Activated CD4-positive, alpha-beta T cell treated with anti-CD3 and anti-CD28 coated beads, Interleukin-2, amount 10 ng/mL, durations not matched to agents 24 days and 14 days (primary cell): ENCODE results near the gene HDGFL1. TPM values are rescaled to one million over a fixed set of nuclear protein-coding genes. Genes with fewer than 3 reads are reported as not detected.

Source experiments
- DNase-seq: peaks from one replicate; pipeline ENCODE4 v3.0.0; 2022
- H3K27ac Mint-ChIP-seq: one replicate; pipeline ENCODE4 v1.8.0; 2022; ENCODE audit warnings: mild to moderate bottlenecking, mixed read lengths
- H3K27me3 Mint-ChIP-seq: one replicate; pipeline ENCODE4 v1.8.0; 2022; ENCODE audit warnings: mixed read lengths
- H3K36me3 Mint-ChIP-seq: one replicate; pipeline ENCODE4 v1.8.0; 2022; ENCODE audit warnings: low read depth, mild to moderate bottlenecking, mixed read lengths
- H3K4me1 Mint-ChIP-seq: one replicate; pipeline ENCODE4 v1.8.0; 2021; ENCODE audit warnings: mixed read lengths
- H3K4me3 Mint-ChIP-seq: one replicate; pipeline ENCODE4 v1.8.0; 2022; ENCODE audit warnings: mild to moderate bottlenecking, moderate library complexity, mixed read lengths
- H3K9me3 Mint-ChIP-seq: one replicate; pipeline ENCODE4 v1.8.0; 2021; ENCODE audit warnings: mixed read lengths
- intact Hi-C: fragments of 100-400 bp; cut with micrococcal nuclease; formaldehyde crosslinking; loops from one replicate; pipeline ENCODE4 v1.15.1; 2023
- total RNA-seq: library from RNA; stranded (reverse); gene quantifications from 2 replicates; pipeline ENCODE4 v1.2.3, GENCODE V29; 2022

Gene HDGFL1
- total RNA-seq, 1 donor from 2014 or later = not detected

GRCh38 chr6:22570185-22570551 lies 802 bp downstream of the HDGFL1 start:
- Mint-ChIP-seq H3K9me3 (no peaks in the 10 kb centered on the region), H3K36me3 (no peaks in the 10 kb centered on the region), H3K27me3 (no peaks in the 10 kb centered on the region), H3K27ac (no peak overlapping the region), H3K4me1 (no peaks in the 10 kb centered on the region), H3K4me3 (no peak overlapping the region)
- DNase-seq = no peak
- intact Hi-C loops = no loop called here

GRCh38 chr6:22575190-22575589 lies 5.8 kb downstream of the HDGFL1 start:
- Mint-ChIP-seq H3K27me3 (no peaks in the 10 kb centered on the region), H3K4me1 (no peaks in the 10 kb centered on the region), H3K4me3 (no peak overlapping the region), H3K27ac (no peak overlapping the region), H3K36me3 (no peaks in the 10 kb centered on the region), H3K9me3 (no peaks in the 10 kb centered on the region)
- no peak for DNase-seq
- intact Hi-C loops = no loop called here

DNA sequence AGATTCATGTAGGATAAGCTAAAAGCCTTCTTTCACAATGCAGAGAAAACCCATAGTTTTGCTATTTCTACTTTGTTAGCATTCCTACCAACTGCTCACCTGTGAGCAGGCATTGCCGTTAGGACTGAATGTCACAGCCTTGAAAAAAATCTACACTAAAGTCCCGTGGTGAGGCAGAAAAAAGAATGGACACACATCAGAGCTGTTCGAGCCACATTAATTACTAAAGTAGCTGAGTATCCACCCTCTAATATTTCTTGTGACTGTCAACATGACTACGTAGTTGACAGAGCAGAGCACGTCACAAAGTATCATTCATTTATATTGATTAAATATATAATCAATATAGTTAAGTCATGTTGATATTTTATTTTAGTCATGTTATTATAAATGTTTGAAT lies 10.1 kb downstream of the HDGFL1 start:
- Mint-ChIP-seq H3K9me3 (no peaks in the 10 kb centered on the region), H3K36me3 (no peaks in the 10 kb centered on the region), H3K4me1 (no peaks in the 10 kb centered on the region), H3K27me3 (no peaks in the 10 kb centered on the region), H3K4me3 (no peak overlapping the region), H3K27ac (no peak overlapping the region)
- no peak for DNase-seq
- intact Hi-C loops = no loop called here

- intact Hi-C loops = no loop called here
- Mint-ChIP-seq H3K4me1 (no peaks in the 10 kb centered on the region), H3K9me3 (no peaks in the 10 kb centered on the region), H3K4me3 (no peak overlapping the region), H3K27me3 (no peaks in the 10 kb centered on the region), H3K36me3 (no peaks in the 10 kb centered on the region), H3K27ac (no peak overlapping the region)
- no peak for DNase-seq
Measured at GRCh38 chr6:22580337-22580736, 11.0 kb downstream of the HDGFL1 start.

GRCh38 chr6:22582417-22583205 lies 13.2 kb downstream of the HDGFL1 start:
- no peak overlapping the region for H3K4me3 Mint-ChIP-seq
- no peaks in the 10 kb centered on the region for H3K9me3 Mint-ChIP-seq
- H3K27me3 Mint-ChIP-seq = no peaks in the 10 kb centered on the region
- DNase-seq = no peak
- no peaks in the 10 kb centered on the region for H3K36me3 Mint-ChIP-seq
- H3K27ac Mint-ChIP-seq = no peak overlapping the region
- H3K4me1 Mint-ChIP-seq = no peaks in the 10 kb centered on the region
- intact Hi-C loops = no loop called here

GRCh38 chr6:22583230-22583629 lies 13.9 kb downstream of the HDGFL1 start:
- intact Hi-C loops = no loop called here
- H3K27ac Mint-ChIP-seq = no peak overlapping the region
- H3K36me3 Mint-ChIP-seq = no peaks in the 10 kb centered on the region
- no peaks in the 10 kb centered on the region for H3K9me3 Mint-ChIP-seq
- no peak overlapping the region for H3K4me3 Mint-ChIP-seq
- H3K4me1 Mint-ChIP-seq = no peaks in the 10 kb centered on the region
- DNase-seq = no peak
- H3K27me3 Mint-ChIP-seq = no peaks in the 10 kb centered on the region

DNA sequence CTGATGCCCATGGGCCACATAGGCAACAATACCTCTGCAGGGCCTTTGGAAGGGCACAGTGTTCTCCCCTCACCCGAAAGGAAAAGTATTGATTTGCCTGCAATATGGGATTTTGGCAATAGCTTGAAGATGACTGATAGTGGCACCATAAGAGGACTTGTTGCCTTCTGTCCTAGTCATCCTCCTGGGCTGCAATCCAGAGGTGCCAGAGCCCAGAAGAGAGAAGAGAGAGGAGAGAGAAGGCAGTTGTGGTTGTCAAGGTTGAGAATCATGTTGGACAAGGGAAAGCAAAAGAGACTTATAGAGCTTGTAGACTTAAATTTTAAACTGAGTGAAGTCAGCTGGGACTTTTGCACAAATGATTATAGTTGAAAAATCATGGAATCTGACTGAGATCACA lies 14.6 kb downstream of the HDGFL1 start:
- intact Hi-C loops = no loop called here
- no peaks in the 10 kb centered on the region for H3K9me3 Mint-ChIP-seq

GRCh38 chr6:22589118-22589517 lies 19.8 kb downstream of the HDGFL1 start:
- Mint-ChIP-seq H3K36me3 (no peaks in the 10 kb centered on the region), H3K4me3 (no peak overlapping the region), H3K4me1 (no peaks in the 10 kb centered on the region), H3K27me3 (no peaks in the 10 kb centered on the region), H3K27ac (no peak overlapping the region), H3K9me3 (no peaks in the 10 kb centered on the region)
- intact Hi-C loops = no loop called here
- no peak for DNase-seq

More for the DNA sequence above, 14.6 kb downstream of the HDGFL1 start:
- no peaks in the 10 kb centered on the region for H3K27me3 Mint-ChIP-seq
- H3K27ac Mint-ChIP-seq = no peak overlapping the region
- no peaks in the 10 kb centered on the region for H3K36me3 Mint-ChIP-seq
- H3K4me3 Mint-ChIP-seq = no peak overlapping the region
- DNase-seq = no peak
- no peaks in the 10 kb centered on the region for H3K4me1 Mint-ChIP-seq

DNA sequence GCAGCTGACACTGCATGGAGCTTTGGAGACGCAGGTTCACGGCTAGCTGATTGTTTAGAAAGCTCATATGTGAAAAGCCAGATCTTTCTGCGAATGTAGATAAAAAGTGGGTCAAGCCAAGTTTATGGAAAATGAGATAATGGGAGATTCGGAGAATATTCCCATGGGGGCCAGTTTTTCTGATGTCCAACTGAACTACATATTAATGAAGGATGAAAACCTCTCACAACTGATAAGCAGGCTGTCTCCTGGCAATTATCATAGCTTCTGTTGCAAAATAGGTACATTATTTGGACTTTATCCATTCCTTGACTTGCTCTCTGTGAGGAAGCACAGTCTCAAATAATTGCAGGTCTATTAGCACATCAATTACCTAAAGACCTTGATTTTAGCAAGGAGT lies 21.1 kb downstream of the HDGFL1 start:
- no peak for DNase-seq
- no peak overlapping the region for H3K27ac Mint-ChIP-seq
- intact Hi-C loops = no loop called here
- no peak overlapping the region for H3K4me3 Mint-ChIP-seq
- H3K9me3 Mint-ChIP-seq = no peaks in the 10 kb centered on the region
- H3K36me3 Mint-ChIP-seq = no peaks in the 10 kb centered on the region
- no peaks in the 10 kb centered on the region for H3K27me3 Mint-ChIP-seq
- H3K4me1 Mint-ChIP-seq = no peaks in the 10 kb centered on the region

GRCh38 chr6:22593895-22594294 lies 24.5 kb downstream of the HDGFL1 start:
- no peaks in the 10 kb centered on the region for H3K9me3 Mint-ChIP-seq
- intact Hi-C loops = no loop called here
- DNase-seq = no peak
- no peak overlapping the region for H3K4me3 Mint-ChIP-seq
- H3K27me3 Mint-ChIP-seq = no peaks in the 10 kb centered on the region
- no peaks in the 10 kb centered on the region for H3K4me1 Mint-ChIP-seq
- no peaks in the 10 kb centered on the region for H3K36me3 Mint-ChIP-seq
- H3K27ac Mint-ChIP-seq = no peak overlapping the region

DNA sequence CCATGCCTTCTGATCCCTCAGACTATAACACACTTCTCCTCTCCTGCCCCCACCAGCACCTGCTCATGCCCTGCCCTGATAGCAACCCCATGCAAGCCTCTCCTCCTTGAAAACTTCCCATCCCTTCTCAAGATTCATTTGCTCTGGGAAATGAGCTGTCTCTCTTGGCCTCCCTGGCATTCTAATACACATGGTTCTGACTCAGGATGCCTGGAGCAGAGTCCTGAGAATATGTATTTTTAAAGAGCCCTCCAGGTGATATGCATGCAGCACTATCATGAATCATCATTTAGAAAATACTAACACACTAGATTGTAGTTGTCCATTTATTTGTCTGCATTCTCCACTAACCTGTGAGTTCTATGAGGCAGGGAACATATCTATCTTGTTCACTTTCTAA lies 26.6 kb downstream of the HDGFL1 start:
- H3K27me3 Mint-ChIP-seq = no peaks in the 10 kb centered on the region

DNA sequence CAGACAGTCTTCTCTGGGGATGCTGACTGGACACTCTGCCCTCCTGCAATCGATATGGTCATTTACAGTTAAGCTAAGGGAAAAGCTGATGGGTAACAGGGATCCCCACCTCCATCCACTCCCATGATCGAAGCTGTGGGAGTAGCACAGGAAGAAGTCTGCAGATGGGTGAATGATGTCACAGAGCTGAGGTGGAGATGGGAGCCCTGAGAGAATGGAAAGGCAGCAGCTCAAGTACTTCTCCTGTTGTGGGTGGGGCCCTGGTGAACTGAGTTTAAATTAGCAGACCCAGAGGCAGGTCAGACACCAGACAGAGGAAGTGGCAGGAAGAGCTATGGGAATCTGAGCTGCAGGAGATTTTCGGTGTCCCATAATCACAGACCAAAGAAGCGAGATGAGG lies 29.0 kb downstream of the HDGFL1 start:
- Mint-ChIP-seq H3K4me1 (no peaks in the 10 kb centered on the region), H3K9me3 (no peaks in the 10 kb centered on the region), H3K36me3 (no peaks in the 10 kb centered on the region), H3K27me3 (no peaks in the 10 kb centered on the region), H3K4me3 (no peak overlapping the region), H3K27ac (no peak overlapping the region)
- intact Hi-C loops = no loop called here
- no peak for DNase-seq

More for the DNA sequence above, 26.6 kb downstream of the HDGFL1 start:
- no peak overlapping the region for H3K27ac Mint-ChIP-seq
- DNase-seq = no peak
- intact Hi-C loops = no loop called here
- no peaks in the 10 kb centered on the region for H3K9me3 Mint-ChIP-seq
- H3K36me3 Mint-ChIP-seq = no peaks in the 10 kb centered on the region
- H3K4me3 Mint-ChIP-seq = no peak overlapping the region
- H3K4me1 Mint-ChIP-seq = no peaks in the 10 kb centered on the region

DNA sequence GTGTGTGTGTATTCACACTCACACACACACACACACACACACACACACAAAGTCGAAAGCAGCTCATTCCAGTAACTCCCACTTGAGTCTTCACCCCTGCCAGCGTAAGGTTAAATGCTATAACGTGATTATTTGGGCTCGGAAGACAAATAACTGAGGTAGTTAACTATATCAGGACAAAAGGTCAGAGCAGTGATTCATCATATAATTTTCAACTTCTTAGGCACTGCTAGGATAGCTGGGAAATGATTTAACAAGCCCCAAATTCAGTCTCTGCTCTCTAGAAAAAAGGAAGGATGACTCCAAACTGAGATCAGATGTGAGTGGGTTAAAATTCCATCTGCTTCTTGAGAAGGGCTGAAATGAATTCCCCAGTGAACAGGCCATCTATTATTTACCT lies 30.7 kb downstream of the HDGFL1 start:
- no peak for DNase-seq
- Mint-ChIP-seq H3K4me1 (no peaks in the 10 kb centered on the region), H3K4me3 (no peak overlapping the region), H3K9me3 (no peaks in the 10 kb centered on the region), H3K27ac (no peak overlapping the region), H3K36me3 (no peaks in the 10 kb centered on the region), H3K27me3 (no peaks in the 10 kb centered on the region)
- intact Hi-C loops = no loop called here

- no peak for DNase-seq
- Mint-ChIP-seq H3K4me3 (no peak overlapping the region), H3K36me3 (no peaks in the 10 kb centered on the region), H3K27ac (no peak overlapping the region), H3K4me1 (no peaks in the 10 kb centered on the region), H3K9me3 (no peaks in the 10 kb centered on the region), H3K27me3 (no peaks in the 10 kb centered on the region)
- intact Hi-C loops = no loop called here
Measured at GRCh38 chr6:22601984-22602383, 32.6 kb downstream of the HDGFL1 start.

- intact Hi-C loops = no loop called here
- no peaks in the 10 kb centered on the region for H3K27me3 Mint-ChIP-seq
- H3K9me3 Mint-ChIP-seq = no peaks in the 10 kb centered on the region
- no peak overlapping the region for H3K27ac Mint-ChIP-seq
- H3K4me1 Mint-ChIP-seq = no peaks in the 10 kb centered on the region
- no peak for DNase-seq
- H3K36me3 Mint-ChIP-seq = no peaks in the 10 kb centered on the region
- no peak overlapping the region for H3K4me3 Mint-ChIP-seq
Measured at GRCh38 chr6:22605736-22606135, 36.4 kb downstream of the HDGFL1 start.
